H54 (cell line): Measurements from ENCODE around the gene XPO6.
"Not testable (repeated sequence)": the region's sequence is repeated elsewhere in the genome, so short reads cannot be mapped to it uniquely, and the experiment has no call there.

Experiments used
- DNase-seq: peaks from one replicate; pipeline ENCODE4 v3.0.0; 2011; ENCODE audit warnings: low spot score, mixed read lengths; ENCODE audit not compliant: insufficient read length
- FAIRE-seq: peaks from 3 replicates; lab custom pipeline; 2011; peaks lifted over from hg19 to GRCh38; lab: Jason Lieb, UNC
- POLR2A ChIP-seq: IDR thresholded peaks from 2 replicates; pipeline ENCODE4 v1.6.1; 2011; ENCODE audit warnings: low read depth, mild to moderate bottlenecking, low read length

Gene XPO6

DNA sequence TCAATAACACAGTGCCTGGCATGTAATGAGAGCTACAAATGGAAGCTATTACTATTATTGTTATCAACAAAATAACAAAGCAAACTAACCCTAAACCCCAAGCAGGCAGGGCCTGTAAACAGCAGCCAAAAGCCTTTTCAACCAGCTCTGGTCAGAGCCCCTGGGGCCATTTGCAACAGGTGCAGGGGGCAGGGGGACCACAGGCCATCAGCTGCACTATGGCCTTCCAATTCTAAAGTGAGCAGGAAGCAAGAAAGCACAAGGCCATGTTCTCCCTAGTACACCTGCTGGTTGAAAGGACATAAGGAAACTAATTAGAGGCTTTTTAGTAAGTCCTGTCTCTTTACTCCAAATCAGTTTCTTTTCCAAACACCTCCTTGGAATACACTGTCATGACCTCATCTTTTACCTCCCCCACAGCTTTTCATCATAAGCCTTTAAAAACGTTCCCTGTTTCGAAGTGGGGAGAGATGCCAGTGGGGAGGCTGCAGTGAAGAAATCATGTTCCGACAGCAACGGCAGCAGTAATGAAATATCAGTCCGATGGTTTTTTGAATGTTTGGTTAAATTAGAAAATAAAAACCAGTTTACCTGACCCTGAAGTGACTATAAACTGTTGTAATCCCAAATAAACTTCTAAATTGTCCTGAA is 79.9 kb downstream of the XPO6 start:
- DNase-seq (no peak), FAIRE-seq (no peak)
- TF ChIP-seq POLR2A: no peak

DNA sequence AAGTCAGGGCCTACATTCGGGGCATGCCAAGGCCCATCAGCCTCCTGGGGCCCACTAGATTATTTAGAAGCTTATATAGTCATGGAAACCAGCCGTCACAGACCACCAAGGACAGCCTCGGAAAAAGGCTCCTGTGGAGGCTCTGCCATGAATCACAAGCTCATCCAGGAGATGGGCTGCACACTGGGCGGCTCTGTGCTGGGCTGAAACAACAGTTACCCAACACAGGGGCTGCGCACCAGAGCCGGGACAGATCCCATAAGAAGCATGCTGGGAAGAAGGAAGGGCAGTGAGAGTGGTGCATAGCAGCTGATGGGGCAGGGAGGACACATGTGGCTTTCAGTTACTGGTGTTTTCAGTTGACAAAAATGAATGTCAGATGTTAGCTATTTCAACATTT is 80.6 kb downstream of the XPO6 start:
- FAIRE-seq: no peak
- no peak for TF ChIP-seq POLR2A
- no peak for DNase-seq

GRCh38 chr16:28130099-28131088 is 81.4 kb downstream of the XPO6 start:
- DNase-seq: no peak
- FAIRE-seq: no peak
- TF ChIP-seq POLR2A: no peak

- DNase-seq: no peak
- TF ChIP-seq POLR2A: no peak
- no peak for FAIRE-seq
These were observed 84.8 kb downstream of the XPO6 start for GRCh38 chr16:28126684-28127620.

GRCh38 chr16:28125592-28125991 is 86.2 kb downstream of the XPO6 start:
- no peak for FAIRE-seq
- DNase-seq: no peak
- no peak for TF ChIP-seq POLR2A

GRCh38 chr16:28121527-28121926 is 90.2 kb downstream of the XPO6 start:
- no peak for TF ChIP-seq POLR2A
- no peak for DNase-seq
- FAIRE-seq: no peak

DNA sequence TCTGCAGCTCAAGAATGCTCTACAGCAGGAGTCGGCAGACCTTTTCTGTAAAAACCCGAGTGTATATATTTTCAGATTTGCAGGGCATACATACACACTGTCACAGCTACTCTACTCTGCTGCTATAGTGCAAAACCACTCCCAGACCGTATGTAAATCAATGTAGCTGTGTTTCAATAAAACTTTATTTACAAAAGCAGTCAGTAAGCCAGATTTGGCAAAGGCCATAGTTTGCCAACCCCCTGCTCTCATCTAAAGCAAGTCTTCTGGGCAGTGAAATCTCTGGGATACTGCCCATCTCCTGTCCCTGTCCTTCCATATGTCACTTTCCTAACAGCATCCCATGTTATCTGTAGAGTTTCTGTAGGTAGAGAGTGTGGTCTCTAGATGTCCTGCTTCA is 91.0 kb downstream of the XPO6 start:
- DNase-seq: no peak
- FAIRE-seq: no peak
- TF ChIP-seq POLR2A: no peak

DNA sequence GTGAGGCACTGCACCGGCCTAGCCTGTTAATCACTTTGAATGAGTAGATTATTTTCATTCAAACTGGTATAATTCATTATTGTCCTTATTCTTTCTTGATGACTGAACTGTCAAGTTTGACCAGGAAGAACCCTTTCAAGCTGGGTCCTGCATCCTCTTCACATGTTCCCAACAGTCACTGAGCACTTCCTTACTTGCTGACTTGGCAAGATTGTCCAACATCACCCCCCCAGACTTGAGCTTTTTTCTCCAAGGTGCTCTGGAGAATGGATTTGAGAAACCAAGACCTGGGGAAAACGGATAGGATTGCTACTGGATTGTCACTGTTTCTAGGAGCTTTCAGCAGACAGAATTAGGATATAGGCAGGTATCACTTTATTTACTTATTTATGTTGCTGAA is 93.1 kb downstream of the XPO6 start:
- TF ChIP-seq POLR2A: no peak

DNA sequence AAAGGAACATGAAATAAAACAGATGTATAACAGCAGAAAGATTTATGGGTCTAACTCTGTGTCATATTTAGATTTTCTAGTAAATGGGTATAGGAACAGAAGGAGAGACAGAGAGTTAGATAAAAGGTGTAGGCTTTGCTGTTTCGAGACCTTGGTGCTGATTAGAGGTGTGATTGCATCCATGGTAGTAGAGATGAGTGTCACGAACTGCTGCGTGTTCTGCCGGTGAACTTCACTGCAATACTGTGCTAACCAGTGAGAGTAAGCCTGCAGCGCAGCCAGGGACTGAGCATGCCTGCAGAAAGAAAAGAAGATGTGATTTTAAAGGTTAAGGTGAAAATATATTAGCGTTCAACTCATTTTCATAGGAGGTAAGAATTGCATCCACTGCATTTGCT is 94.6 kb downstream of the XPO6 start:
- no peak for TF ChIP-seq POLR2A
- DNase-seq (no peak), FAIRE-seq (no peak)

More for the DNA sequence above, 93.1 kb downstream of the XPO6 start:
- DNase-seq: no peak
- no peak for FAIRE-seq

GRCh38 chr16:28115866-28116265 is 95.9 kb downstream of the XPO6 start:
- DNase-seq, FAIRE-seq: not testable (repeated sequence)

- no peak for TF ChIP-seq POLR2A
- no peak for DNase-seq
- FAIRE-seq: no peak
These were observed 98.9 kb downstream of the XPO6 start for GRCh38 chr16:28112908-28113307.

DNA sequence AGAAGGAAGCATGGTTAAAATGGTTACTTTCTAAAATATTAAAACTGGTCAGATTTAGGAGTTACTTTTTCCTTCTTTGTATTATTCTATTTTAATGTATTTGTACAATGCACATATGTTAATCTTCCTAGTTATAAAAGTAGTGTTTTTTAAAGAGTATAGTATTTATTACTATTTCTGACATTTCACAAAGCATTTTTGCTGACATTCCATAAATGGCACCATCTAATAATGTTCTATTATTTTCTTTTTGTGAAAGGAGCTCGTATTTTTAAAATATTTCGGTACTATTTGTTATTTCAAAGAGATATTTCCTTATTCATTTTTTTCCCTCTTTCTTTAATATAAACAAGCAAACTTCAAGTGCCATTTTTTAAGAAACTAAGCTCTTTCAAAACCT is 100.8 kb downstream of the XPO6 start:
- DNase-seq (no peak), FAIRE-seq (no peak)
- no peak for TF ChIP-seq POLR2A

DNA sequence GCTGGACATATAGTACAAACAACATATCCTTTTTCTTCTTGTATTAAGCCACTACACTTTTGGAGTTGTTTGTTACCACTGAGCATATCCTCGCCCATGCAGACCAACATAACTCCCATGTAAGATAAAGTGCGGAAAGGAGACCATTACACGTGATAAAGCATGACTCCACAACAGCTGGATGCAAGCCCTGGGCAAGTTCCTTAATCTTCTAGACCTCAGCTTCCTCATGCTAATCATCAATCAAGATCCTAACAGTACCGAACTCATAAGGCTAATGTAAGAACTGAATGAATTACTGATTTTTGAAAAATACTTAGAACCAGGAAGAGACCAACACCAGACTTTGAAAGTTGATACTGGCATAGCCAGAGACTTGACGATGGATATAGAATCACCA is 101.3 kb downstream of the XPO6 start:
- no peak for TF ChIP-seq POLR2A
- no peak for FAIRE-seq
- no peak for DNase-seq
